ENCODE results near the gene EPS8L3. TPM values are rescaled to one million over a fixed set of nuclear protein-coding genes. Genes with fewer than 3 reads are reported as not detected.
A peak's percentile ranks its signal among the peaks of the same experiment; 100 is the strongest.

Gene EPS8L3
- total and polyA plus RNA-seq, 12 donors = 0.08 to 0.32 TPM; not detected in 10

DNA sequence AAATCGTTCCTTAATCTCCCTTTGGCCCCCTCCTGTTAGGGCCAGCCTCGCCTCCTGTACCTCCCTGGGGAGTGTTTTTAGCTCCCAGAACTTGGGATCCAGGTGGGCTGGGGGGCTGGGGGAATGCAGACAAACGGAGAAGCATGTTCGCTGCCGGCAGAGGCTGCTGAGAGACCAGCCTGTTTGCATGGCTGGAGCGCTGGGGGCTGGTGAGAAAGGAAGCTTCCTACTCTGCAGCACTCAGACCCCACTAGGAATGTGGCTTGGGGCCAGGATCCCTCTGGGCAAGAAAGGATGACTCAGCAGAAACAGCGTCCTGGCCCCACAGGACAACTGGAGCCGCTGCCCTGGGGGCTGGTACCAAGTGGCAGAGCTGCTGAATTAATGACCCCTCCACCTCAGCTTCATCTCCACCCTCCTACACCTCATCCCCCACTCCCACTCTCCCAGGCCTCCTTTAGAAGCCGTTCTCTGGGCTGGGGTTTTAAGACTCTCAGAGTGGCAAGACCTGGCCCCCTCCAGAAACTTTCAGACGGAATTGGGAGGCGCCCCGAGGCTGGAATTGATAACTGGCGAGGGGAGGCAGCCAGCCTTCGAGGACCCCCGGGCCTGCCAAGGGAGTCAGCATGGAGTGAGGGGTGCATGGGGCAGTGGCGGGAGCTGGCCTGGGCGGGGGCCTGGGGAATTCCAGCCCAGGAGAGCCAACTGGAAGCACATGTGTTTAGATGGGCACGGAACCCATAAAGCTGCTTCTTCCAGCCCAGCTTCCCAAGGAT lies 28.5 kb upstream of the EPS8L3 start:
- Histone ChIP-seq H3K4me3 (no peak overlapping the region), H3K4me1 (replicated peaks in 1 of 2) (peaks cover 11 to 34% of the 10 kb centered on the region in 2 donors), H3K27me3 (no peaks in the 10 kb centered on the region), H3K27ac (peak overlapping the region in 1 of 5 donors; percentile 38), H3K9me3 (replicated peaks in 1 of 3) (no peaks in the 10 kb centered on the region), H3K36me3 (replicated peaks in 1 of 2) (no peaks in the 10 kb centered on the region)
- 40 to 51% (median 50%) methylated on average over 14 to 18 of the region's 18 CpGs for WGBS, 4 donors
- intact Hi-C loops (cut with DNase I) = loop anchor here in 1 of 2 donors (5.0 kb wide), 1 partner anchor 120 kb away; the partner anchor contains the start of gene CSF1
- TF ChIP-seq CTCF (IDR thresholded peaks at IDR 0.05) = peak in 3 of 6 experiments; percentile 19 to 37 (median 20)
- TF ChIP-seq POLR2A (IDR thresholded peaks at IDR 0.05) = no peak
- peak; percentile 59 to 88 (median 76) for DNase-seq

GRCh38 chr1:109791495-109792043 lies 27.8 kb upstream of the EPS8L3 start:
- peak overlapping the region in 1 of 5 donors; percentile 24 for H3K27ac ChIP-seq
- no peak overlapping the region for H3K4me3 ChIP-seq
- no peaks in the 10 kb centered on the region for H3K27me3 ChIP-seq
- TF ChIP-seq CTCF (IDR thresholded peaks at IDR 0.05) (no peak), POLR2A (IDR thresholded peaks at IDR 0.05) (no peak)
- H3K4me1 ChIP-seq (replicated peaks in 1 of 2) = peaks cover 11 to 30% of the 10 kb centered on the region in 2 donors
- no peaks in the 10 kb centered on the region for H3K36me3 ChIP-seq (replicated peaks in 1 of 2)
- H3K9me3 ChIP-seq (replicated peaks in 1 of 3) = no peaks in the 10 kb centered on the region
- 79 to 91% (median 83%) methylated on average over 6 to 9 of the region's 9 CpGs for WGBS, 4 donors
- intact Hi-C loops (cut with DNase I) = loop anchor here in 1 of 2 donors (5.0 kb wide), 1 partner anchor 121 kb away; the partner anchor contains the start of gene CSF1
- peak in 3 of 7 donors; percentile 14 to 47 (median 19) for DNase-seq

DNA sequence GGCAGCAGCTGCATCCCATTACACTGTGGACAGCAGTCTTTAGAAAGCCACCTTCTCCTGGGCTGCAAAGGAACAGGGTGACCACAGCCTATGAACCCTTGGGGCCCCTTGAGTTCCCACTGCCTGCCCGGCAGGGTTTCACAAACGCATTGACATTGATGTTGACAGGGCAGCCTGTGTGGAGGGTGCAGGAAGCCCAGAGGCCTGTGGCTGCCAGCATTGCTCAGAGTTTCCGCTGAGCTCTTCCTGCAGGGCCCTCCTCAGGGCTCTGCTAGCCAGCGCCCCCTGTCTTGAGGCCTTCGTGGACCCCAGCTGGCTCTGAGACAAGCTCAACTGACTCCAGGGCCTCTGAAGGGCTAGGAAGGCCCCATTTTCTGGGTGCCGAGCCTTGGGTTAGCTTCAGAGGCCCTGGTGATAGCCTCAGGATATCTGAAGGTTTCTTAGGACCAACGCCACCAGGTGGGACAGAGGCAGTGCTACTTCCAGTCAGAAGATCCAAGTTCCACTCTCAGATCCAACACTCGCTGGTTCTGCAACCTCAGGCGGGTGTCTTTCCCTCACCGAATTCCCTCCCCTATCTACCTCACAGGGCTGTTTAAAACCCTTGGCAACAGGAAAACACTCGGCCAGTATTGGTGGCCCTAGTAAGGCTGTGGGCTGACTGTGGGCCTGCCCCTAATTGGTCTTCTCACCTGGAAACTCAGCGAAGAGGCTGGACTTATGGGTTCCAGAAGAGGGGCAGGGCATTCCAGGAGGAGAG lies 27.2 kb upstream of the EPS8L3 start:
- H3K4me3 ChIP-seq = no peak overlapping the region
- no peaks in the 10 kb centered on the region for H3K9me3 ChIP-seq (replicated peaks in 1 of 3)
- H3K36me3 ChIP-seq (replicated peaks in 1 of 2) = no peaks in the 10 kb centered on the region
- WGBS, 4 donors = 72 to 86% (median 78%) methylated on average over 7 to 12 of the region's 12 CpGs
- no peaks in the 10 kb centered on the region for H3K27me3 ChIP-seq
- DNase-seq = peak in 6 of 7 donors; percentile 29 to 65 (median 42)
- intact Hi-C loops (cut with DNase I) = loop anchor here in 1 of 2 donors (5.0 kb wide), 1 partner anchor 121 kb away; the partner anchor contains the start of gene CSF1
- H3K27ac ChIP-seq = no peak overlapping the region
- peaks cover 11 to 35% of the 10 kb centered on the region in 2 donors for H3K4me1 ChIP-seq (replicated peaks in 1 of 2)
- no peak for TF ChIP-seq POLR2A (IDR thresholded peaks at IDR 0.05)
- TF ChIP-seq CTCF (IDR thresholded peaks at IDR 0.05) = peak in 4 of 6 experiments; percentile 14 to 34 (median 16)

DNA sequence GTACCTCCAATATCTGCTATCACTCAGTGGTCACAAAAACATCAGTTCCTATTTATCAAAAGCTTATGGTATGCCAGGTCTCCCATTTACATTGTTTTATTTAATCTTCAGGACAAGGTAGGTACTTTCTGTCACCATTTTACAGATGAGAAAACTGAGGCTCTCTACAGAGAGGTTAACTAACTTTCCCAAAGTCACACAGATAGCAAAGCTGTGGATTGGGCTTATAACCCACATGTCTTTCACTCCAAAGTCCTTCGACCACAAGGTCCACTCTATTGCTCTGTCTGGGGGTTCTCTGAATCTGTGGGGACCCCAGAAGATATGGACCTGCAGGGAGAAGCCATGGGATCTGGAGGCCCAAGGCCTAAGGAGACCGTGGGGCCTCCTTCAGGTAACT lies 26.6 kb upstream of the EPS8L3 start:
- H3K4me1 ChIP-seq (replicated peaks in 1 of 2) = peaks cover 11 to 40% of the 10 kb centered on the region in 2 donors
- H3K36me3 ChIP-seq (replicated peaks in 1 of 2) = no peaks in the 10 kb centered on the region
- no peaks in the 10 kb centered on the region for H3K9me3 ChIP-seq (replicated peaks in 1 of 3)
- no peaks in the 10 kb centered on the region for H3K27me3 ChIP-seq
- no peak for DNase-seq
- intact Hi-C loops (cut with DNase I) = loop anchor here in 1 of 2 donors (5.0 kb wide), 1 partner anchor 122 kb away; the partner anchor contains the start of gene CSF1
- WGBS, 4 donors = 80 to 83% (median 83%) methylated on average over 2 of the region's 2 CpGs
- H3K4me3 ChIP-seq = no peak overlapping the region
- H3K27ac ChIP-seq = no peak overlapping the region
- TF ChIP-seq CTCF (IDR thresholded peaks at IDR 0.05) (no peak), POLR2A (IDR thresholded peaks at IDR 0.05) (no peak)
